SK-N-MC (cell line): ENCODE measurements around the gene ZNF543.

Experiments
- EZH2 ChIP-seq: fragments of 200-600 bp; sonication (generic); IDR thresholded peaks from one replicate; pipeline ENCODE4 v1.6.1; 2017; ENCODE audit warnings: antibody characterized with exemption
- FOXP2 ChIP-seq: optimal IDR thresholded peaks from 2 replicates; pipeline ENCODE3; 2011; ENCODE audit warnings: mild to moderate bottlenecking, moderate library complexity; ENCODE audit not compliant: insufficient read depth; ENCODE audit errors: extremely low read length, control extremely low read depth
- POLR2AphosphoS5 ChIP-seq: IDR thresholded peaks from 2 replicates; pipeline ENCODE4 v1.6.1; 2012; ENCODE audit warnings: mild to moderate bottlenecking, low read depth, low read length, borderline replicate concordance

GRCh38 chr19:57282011-57282643, 38.1 kb upstream of the ZNF543 start:
- TF ChIP-seq EZH2 (no peak), POLR2AphosphoS5 (no peak), FOXP2 (no peak)
